Liver (tissue), 9 donors: ENCODE data around the gene TNFAIP8L2. TPM values are rescaled to one million over a fixed set of nuclear protein-coding genes. Genes with fewer than 3 reads are reported as not detected.

Source experiments
- DNase-seq: peaks from one replicate; pipeline ENCODE4 v3.0.0-alpha.2; 2017; ENCODE audit warnings: low spot score
- H3K27ac ChIP-seq, 2 donors: one replicate each; pipeline ENCODE4 v1.7.0; 2013; ENCODE audit warnings: inconsistent platforms in 2 of 2, low read length in 2 of 2, control low read depth in 1 of 2, low read depth in 1 of 2, mild to moderate bottlenecking in 1 of 2
- H3K27me3 ChIP-seq, 4 donors: one replicate each; pipeline versions ENCODE4 v1.6.1 to v1.7.0; 2013; ENCODE audit warnings: low read length in 3 of 4, inconsistent platforms in 1 of 4, mild to moderate bottlenecking in 1 of 4, moderate library complexity in 1 of 4; ENCODE audit not compliant: control insufficient read depth in 4 of 4, insufficient read depth in 4 of 4
- H3K36me3 ChIP-seq, 4 donors: one replicate each; pipeline versions ENCODE4 v1.6.1 to v1.7.0; 2013; ENCODE audit warnings: low read length in 3 of 4, mild to moderate bottlenecking in 3 of 4, low read depth in 1 of 4, moderate library complexity in 1 of 4; ENCODE audit not compliant: control insufficient read depth in 4 of 4, insufficient read depth in 3 of 4
- H3K4me1 ChIP-seq, 4 donors: one replicate each; pipeline versions ENCODE4 v1.6.1 to v1.7.0; 2013; ENCODE audit warnings: low read length in 3 of 4, mild to moderate bottlenecking in 3 of 4, moderate library complexity in 1 of 4; ENCODE audit not compliant: control insufficient read depth in 4 of 4, insufficient read depth in 4 of 4
- H3K4me3 ChIP-seq, 3 donors: one replicate each; pipeline versions ENCODE4 v1.6.1 to v1.7.0; 2013; ENCODE audit warnings: low read length in 3 of 3, control low read depth in 1 of 3, low read depth in 1 of 3, mild to moderate bottlenecking in 1 of 3
- H3K9ac ChIP-seq, 2 donors: one replicate each; pipeline ENCODE4 v1.7.0; 2013; ENCODE audit warnings: low read length in 2 of 2, mild to moderate bottlenecking in 2 of 2, moderate library complexity in 2 of 2, control low read depth in 1 of 2, low read depth in 1 of 2
- H3K9me3 ChIP-seq, 4 donors: one replicate each; pipeline versions ENCODE4 v1.6.1 to v1.7.0; 2013; ENCODE audit warnings: low read length in 3 of 4; ENCODE audit not compliant: control insufficient read depth in 4 of 4
- EGR1 ChIP-seq, 2 donors: IDR thresholded peaks; 2 replicates each; pipeline ENCODE4 v1.6.1; 2016 to 2018; ENCODE audit warnings: antibody characterized with exemption in 2 of 2, low read depth in 2 of 2
- FOXA1 ChIP-seq: IDR thresholded peaks from 2 replicates; pipeline ENCODE4 v1.6.1; 2016; ENCODE audit warnings: antibody characterized with exemption
- FOXA2 ChIP-seq: IDR thresholded peaks from 2 replicates; pipeline ENCODE4 v1.6.1; 2016; ENCODE audit warnings: antibody characterized with exemption
- GABPA ChIP-seq, 2 donors: IDR thresholded peaks in 1 of 2; conservative IDR thresholded peaks in 1 of 2; 2 replicates each; pipeline ENCODE4 v1.6.1; 2016; ENCODE audit warnings: antibody characterized with exemption in 2 of 2, mild to moderate bottlenecking in 1 of 2, moderate library complexity in 1 of 2
- HNF4A ChIP-seq, 2 donors: conservative IDR thresholded peaks; 2 replicates each; pipeline ENCODE4 v1.6.1; 2016; ENCODE audit warnings: antibody characterized with exemption in 2 of 2, mild to moderate bottlenecking in 2 of 2
- HNF4G ChIP-seq: IDR thresholded peaks from 2 replicates; pipeline ENCODE4 v1.6.1; 2016; ENCODE audit warnings: antibody characterized with exemption
- JUND ChIP-seq, 2 donors: IDR thresholded peaks; 2 replicates each; pipeline ENCODE4 v1.6.1; 2016; ENCODE audit warnings: antibody characterized with exemption in 2 of 2
- NR2F2 ChIP-seq: IDR thresholded peaks from 2 replicates; pipeline ENCODE4 v1.6.1; 2016; ENCODE audit warnings: antibody characterized with exemption
- RAD21 ChIP-seq, 2 donors: IDR thresholded peaks; 2 replicates each; pipeline ENCODE4 v1.6.1; 2016; ENCODE audit warnings: antibody characterized with exemption in 2 of 2, mild to moderate bottlenecking in 2 of 2
- RXRA ChIP-seq, 2 donors: IDR thresholded peaks; 2 replicates each; pipeline ENCODE4 v1.6.1; 2017 to 2018; ENCODE audit warnings: antibody characterized with exemption in 2 of 2, mild to moderate bottlenecking in 1 of 2
- SP1 ChIP-seq: IDR thresholded peaks from 2 replicates; pipeline ENCODE4 v1.6.1; 2018; ENCODE audit warnings: antibody characterized with exemption, mild to moderate bottlenecking
- TAF1 ChIP-seq: conservative IDR thresholded peaks from 2 replicates; pipeline ENCODE4 v1.6.1; 2016; ENCODE audit warnings: antibody characterized with exemption, mild to moderate bottlenecking
- YY1 ChIP-seq: IDR thresholded peaks from 2 replicates; pipeline ENCODE4 v1.6.1; 2016; ENCODE audit warnings: antibody characterized with exemption, mild to moderate bottlenecking
- WGBS: extraction: QIAGEN DNeasy Blood & Tissue Kit; methylation state at CpG from one replicate; pipeline ENCODE4 v1.1.7; 2013; 5-methylcytosine and 5-hydroxymethylcytosine counted together
- polyA plus RNA-seq, 2 donors: library from polyadenylated mRNA; stranded (reverse) in 1 of 2; unstranded in 1 of 2; fragments of 200-250 nt in 1 of 2; fragments of >200 nt in 1 of 2; fragmentation: Nextera tagmentation in 1 of 2; extraction: Ambion mirVana in 1 of 2; gene quantifications; one replicate each; pipeline versions ENCODE4 v1.2.1 to v1.2.3, GENCODE V29; 2013 to 2015
- total RNA-seq, 2 donors: library from RNA; depleted of rRNA; stranded (reverse); fragments of >200 nt; gene quantifications; one replicate each; pipeline ENCODE4 v1.2.3, GENCODE V29; 2014
- TF ChIP-seq, protein P1 (sequence below): IDR thresholded peaks from 2 replicates; pipeline ENCODE4 v1.6.1; 2016; ENCODE audit warnings: antibody characterized with exemption
- TF ChIP-seq, protein P2 (sequence below): fragments of 150-350 bp; IDR thresholded peaks from 2 replicates; pipeline ENCODE4 v1.5.1; 2017; ENCODE audit warnings: improper control_type of control experiment, low read depth, low read length; ENCODE audit not compliant: missing input control
- TF ChIP-seq, protein P3 (sequence below): IDR thresholded peaks from 2 replicates; pipeline ENCODE4 v1.6.1; 2016; ENCODE audit warnings: antibody characterized with exemption
- TF ChIP-seq, protein P4 (sequence below): IDR thresholded peaks from 2 replicates; pipeline ENCODE4 v1.6.1; 2016; ENCODE audit warnings: antibody characterized with exemption
- TF ChIP-seq, protein P5 (sequence below): IDR thresholded peaks from 2 replicates; pipeline ENCODE4 v1.6.1; 2016; ENCODE audit warnings: antibody characterized with exemption, mild to moderate bottlenecking
- donor health status: healthy.
- donor health status: healthy.
- donor health status: healthy.
- donor health status: healthy.
- donor health status: healthy.

Gene TNFAIP8L2
- total and polyA plus RNA-seq, 4 donors, result 2.9 to 8.7 (median 4.1) TPM

DNA sequence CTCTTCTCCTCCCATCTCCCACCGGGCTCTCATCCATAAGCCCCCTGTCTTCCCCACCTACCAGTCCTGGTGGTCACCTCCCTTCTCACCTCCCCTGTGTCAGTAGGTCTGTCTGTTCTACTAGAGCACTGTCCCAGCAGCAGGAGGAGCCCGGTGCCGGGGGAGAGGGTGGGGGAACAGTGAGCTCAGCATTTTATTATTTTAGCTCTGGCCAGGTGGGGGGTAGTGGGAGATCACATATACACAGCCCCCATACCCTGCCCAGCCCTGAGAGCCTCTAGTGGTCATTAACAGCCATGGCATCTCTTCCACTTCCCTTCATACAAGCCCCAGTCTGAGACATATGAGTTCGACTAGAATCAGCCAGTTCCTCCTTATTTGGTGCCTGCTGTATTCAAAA is 19.4 kb downstream of the TNFAIP8L2 start, which contains the start of gene TMOD4:
Gene TMOD4, minus strand, starts transcription at position 119 of the 400 bp plus-strand sequence. CDS start 1,106 bp downstream, outside the sequence.
- WGBS, result 72% methylated on average over 4 of the region's 4 CpGs
- DNase-seq, result no peak
- TF ChIP-seq, protein P1, sequence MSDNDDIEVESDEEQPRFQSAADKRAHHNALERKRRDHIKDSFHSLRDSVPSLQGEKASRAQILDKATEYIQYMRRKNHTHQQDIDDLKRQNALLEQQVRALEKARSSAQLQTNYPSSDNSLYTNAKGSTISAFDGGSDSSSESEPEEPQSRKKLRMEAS, result no peak
- TF ChIP-seq, protein P2, sequence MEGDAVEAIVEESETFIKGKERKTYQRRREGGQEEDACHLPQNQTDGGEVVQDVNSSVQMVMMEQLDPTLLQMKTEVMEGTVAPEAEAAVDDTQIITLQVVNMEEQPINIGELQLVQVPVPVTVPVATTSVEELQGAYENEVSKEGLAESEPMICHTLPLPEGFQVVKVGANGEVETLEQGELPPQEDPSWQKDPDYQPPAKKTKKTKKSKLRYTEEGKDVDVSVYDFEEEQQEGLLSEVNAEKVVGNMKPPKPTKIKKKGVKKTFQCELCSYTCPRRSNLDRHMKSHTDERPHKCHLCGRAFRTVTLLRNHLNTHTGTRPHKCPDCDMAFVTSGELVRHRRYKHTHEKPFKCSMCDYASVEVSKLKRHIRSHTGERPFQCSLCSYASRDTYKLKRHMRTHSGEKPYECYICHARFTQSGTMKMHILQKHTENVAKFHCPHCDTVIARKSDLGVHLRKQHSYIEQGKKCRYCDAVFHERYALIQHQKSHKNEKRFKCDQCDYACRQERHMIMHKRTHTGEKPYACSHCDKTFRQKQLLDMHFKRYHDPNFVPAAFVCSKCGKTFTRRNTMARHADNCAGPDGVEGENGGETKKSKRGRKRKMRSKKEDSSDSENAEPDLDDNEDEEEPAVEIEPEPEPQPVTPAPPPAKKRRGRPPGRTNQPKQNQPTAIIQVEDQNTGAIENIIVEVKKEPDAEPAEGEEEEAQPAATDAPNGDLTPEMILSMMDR, result peak; percentile 35
- no peak within 1 kb of the TSS for H3K27ac ChIP-seq
- no peaks in the 10 kb centered on the region for H3K27me3 ChIP-seq
- H3K9me3 ChIP-seq, result no peaks in the 10 kb centered on the region
- no peaks in the 10 kb centered on the region for H3K4me1 ChIP-seq
- no peak within 1 kb of the TSS for H3K4me3 ChIP-seq
- peaks cover 7 to 62% (median 29%) of the 10 kb centered on the region in 4 donors for H3K36me3 ChIP-seq
- no peak within 1 kb of the TSS for H3K9ac ChIP-seq

DNA sequence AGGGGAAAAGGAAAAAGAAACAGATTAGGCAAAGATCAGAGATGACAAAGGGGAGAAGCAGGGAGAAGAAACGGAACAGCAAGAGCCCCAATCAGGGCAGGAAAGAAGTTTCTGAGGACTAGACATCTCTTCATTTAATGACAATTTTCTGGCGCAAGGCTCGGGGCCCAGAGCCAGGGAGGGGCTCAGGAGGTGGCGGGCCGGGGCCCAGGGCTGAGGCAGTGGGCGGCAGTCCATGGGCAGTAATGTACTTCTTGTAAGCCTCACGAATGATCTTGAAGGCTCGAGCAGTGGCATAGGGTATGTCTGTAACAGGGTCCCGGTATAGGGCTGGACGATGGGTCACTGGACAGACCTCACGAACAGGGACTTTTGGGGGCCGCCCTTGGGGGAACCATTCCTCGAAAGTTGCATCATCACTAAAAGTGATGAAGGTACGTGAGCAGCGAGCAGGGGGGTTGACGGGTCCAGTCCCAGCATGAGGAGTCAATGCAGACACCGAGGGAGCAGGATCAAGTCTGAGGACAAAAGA is 20.1 kb downstream of the TNFAIP8L2 start:
- Histone ChIP-seq H3K27ac (no peak overlapping the region), H3K4me1 (no peaks in the 10 kb centered on the region), H3K9me3 (no peaks in the 10 kb centered on the region), H3K9ac (no peak overlapping the region), H3K4me3 (no peak overlapping the region), H3K36me3 (peaks cover 7 to 61% (median 34%) of the 10 kb centered on the region in 4 donors), H3K27me3 (no peaks in the 10 kb centered on the region)
- WGBS, result 96% methylated on average over 17 of the region's 17 CpGs
- DNase-seq, result no peak
- TF ChIP-seq NR2F2 (no peak), TAF1 (no peak), HNF4A (conservative IDR thresholded peaks at IDR 0.05) (no peak), FOXA1 (no peak), JUND (IDR thresholded peaks at IDR 0.05) (no peak), HNF4G (no peak), RXRA (IDR thresholded peaks at IDR 0.05) (no peak), RAD21 (IDR thresholded peaks at IDR 0.05) (no peak), FOXA2 (no peak), GABPA (IDR thresholded peaks at IDR 0.05 in 1 of 2, conservative IDR thresholded peaks at IDR 0.05 in 1 of 2) (no peak), YY1 (no peak), SP1 (no peak), EGR1 (IDR thresholded peaks at IDR 0.05; ENCODE audit: low read depth in 2 of 2) (no peak)
- TF ChIP-seq, protein P2, result no peak
- TF ChIP-seq, protein P1, result no peak
- TF ChIP-seq, protein P3, sequence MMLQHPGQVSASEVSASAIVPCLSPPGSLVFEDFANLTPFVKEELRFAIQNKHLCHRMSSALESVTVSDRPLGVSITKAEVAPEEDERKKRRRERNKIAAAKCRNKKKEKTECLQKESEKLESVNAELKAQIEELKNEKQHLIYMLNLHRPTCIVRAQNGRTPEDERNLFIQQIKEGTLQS, result no peak
- TF ChIP-seq, protein P4, sequence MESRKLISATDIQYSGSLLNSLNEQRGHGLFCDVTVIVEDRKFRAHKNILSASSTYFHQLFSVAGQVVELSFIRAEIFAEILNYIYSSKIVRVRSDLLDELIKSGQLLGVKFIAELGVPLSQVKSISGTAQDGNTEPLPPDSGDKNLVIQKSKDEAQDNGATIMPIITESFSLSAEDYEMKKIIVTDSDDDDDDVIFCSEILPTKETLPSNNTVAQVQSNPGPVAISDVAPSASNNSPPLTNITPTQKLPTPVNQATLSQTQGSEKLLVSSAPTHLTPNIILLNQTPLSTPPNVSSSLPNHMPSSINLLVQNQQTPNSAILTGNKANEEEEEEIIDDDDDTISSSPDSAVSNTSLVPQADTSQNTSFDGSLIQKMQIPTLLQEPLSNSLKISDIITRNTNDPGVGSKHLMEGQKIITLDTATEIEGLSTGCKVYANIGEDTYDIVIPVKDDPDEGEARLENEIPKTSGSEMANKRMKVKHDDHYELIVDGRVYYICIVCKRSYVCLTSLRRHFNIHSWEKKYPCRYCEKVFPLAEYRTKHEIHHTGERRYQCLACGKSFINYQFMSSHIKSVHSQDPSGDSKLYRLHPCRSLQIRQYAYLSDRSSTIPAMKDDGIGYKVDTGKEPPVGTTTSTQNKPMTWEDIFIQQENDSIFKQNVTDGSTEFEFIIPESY, result no peak
- TF ChIP-seq, protein P5, sequence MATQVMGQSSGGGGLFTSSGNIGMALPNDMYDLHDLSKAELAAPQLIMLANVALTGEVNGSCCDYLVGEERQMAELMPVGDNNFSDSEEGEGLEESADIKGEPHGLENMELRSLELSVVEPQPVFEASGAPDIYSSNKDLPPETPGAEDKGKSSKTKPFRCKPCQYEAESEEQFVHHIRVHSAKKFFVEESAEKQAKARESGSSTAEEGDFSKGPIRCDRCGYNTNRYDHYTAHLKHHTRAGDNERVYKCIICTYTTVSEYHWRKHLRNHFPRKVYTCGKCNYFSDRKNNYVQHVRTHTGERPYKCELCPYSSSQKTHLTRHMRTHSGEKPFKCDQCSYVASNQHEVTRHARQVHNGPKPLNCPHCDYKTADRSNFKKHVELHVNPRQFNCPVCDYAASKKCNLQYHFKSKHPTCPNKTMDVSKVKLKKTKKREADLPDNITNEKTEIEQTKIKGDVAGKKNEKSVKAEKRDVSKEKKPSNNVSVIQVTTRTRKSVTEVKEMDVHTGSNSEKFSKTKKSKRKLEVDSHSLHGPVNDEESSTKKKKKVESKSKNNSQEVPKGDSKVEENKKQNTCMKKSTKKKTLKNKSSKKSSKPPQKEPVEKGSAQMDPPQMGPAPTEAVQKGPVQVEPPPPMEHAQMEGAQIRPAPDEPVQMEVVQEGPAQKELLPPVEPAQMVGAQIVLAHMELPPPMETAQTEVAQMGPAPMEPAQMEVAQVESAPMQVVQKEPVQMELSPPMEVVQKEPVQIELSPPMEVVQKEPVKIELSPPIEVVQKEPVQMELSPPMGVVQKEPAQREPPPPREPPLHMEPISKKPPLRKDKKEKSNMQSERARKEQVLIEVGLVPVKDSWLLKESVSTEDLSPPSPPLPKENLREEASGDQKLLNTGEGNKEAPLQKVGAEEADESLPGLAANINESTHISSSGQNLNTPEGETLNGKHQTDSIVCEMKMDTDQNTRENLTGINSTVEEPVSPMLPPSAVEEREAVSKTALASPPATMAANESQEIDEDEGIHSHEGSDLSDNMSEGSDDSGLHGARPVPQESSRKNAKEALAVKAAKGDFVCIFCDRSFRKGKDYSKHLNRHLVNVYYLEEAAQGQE, result no peak
